Fibroblast of the aortic adventitia (primary cell): ENCODE measurements around the gene PEX14. TPM values are rescaled to one million over a fixed set of nuclear protein-coding genes. Genes with fewer than 3 reads are reported as not detected.

Experiments used
- DNase-seq: peaks from one replicate; pipeline ENCODE4 v3.0.0-alpha.2; 2010; ENCODE audit warnings: low read depth
- H3K4me3 ChIP-seq: 2 replicates; pipeline ENCODE4 v1.5.1; 2011; ENCODE audit warnings: low read depth, mild to moderate bottlenecking, control low read depth, low read length, moderate library complexity
- total RNA-seq: library from RNA; depleted of rRNA; stranded (reverse); fragments of >200 nt; gene quantifications from 2 replicates; pipeline ENCODE4 v1.2.3, GENCODE V29; 2012; ENCODE audit warnings: low replicate concordance
- TF ChIP-seq, protein P1 (sequence below): IDR thresholded peaks from 2 replicates; pipeline ENCODE4 v1.5.1; 2011; ENCODE audit warnings: mild to moderate bottlenecking, low read length, control low read depth, inconsistent platforms; ENCODE audit not compliant: insufficient read depth

The PEX14 gene
- total RNA-seq, 1 donor = 12.2 TPM

DNA sequence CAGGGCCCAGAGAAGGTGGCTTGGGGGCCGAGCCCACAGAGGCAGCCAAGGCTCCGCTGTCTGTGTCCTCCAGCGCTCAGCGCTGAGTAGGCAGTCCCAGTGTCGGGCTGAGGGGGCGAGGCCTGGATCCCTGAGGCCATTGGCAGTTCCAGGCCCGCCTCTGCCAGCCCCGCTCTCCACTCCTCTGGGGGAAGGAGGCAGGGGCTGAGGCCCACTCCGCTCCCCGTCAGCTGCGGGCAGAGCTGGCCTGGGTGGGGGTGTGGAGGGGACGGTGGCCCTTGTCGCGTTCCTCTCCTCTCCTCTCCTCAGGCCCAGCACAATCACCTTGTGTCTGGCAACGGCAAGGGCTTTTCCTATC lies 188.9 kb downstream of the PEX14 start:
- TF ChIP-seq, protein P1, sequence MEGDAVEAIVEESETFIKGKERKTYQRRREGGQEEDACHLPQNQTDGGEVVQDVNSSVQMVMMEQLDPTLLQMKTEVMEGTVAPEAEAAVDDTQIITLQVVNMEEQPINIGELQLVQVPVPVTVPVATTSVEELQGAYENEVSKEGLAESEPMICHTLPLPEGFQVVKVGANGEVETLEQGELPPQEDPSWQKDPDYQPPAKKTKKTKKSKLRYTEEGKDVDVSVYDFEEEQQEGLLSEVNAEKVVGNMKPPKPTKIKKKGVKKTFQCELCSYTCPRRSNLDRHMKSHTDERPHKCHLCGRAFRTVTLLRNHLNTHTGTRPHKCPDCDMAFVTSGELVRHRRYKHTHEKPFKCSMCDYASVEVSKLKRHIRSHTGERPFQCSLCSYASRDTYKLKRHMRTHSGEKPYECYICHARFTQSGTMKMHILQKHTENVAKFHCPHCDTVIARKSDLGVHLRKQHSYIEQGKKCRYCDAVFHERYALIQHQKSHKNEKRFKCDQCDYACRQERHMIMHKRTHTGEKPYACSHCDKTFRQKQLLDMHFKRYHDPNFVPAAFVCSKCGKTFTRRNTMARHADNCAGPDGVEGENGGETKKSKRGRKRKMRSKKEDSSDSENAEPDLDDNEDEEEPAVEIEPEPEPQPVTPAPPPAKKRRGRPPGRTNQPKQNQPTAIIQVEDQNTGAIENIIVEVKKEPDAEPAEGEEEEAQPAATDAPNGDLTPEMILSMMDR = no peak
- H3K4me3 ChIP-seq = no peak overlapping the region
- no peak for DNase-seq

DNA sequence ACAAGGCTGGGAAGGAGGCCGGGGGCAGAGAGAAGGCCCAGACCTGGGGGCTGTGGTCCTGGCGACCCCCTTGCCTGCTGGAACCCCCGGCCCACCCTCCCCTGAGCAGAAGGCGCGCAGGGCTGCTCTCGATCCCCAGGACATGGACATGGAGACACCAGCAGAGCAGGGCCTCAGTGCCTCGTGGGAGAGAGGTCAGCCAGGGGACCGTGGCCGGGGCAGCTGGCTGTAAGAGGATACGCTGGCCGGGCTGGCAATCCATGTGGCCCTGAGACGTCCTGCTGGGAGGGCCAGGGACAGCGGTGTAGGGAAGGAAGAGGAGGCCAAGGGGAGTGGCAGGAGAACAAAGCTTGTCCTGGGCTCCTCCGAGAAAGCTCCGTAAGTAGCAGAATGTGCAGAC lies 189.5 kb downstream of the PEX14 start:
- H3K4me3 ChIP-seq = no peak overlapping the region
- TF ChIP-seq, protein P1 = no peak

DNA sequence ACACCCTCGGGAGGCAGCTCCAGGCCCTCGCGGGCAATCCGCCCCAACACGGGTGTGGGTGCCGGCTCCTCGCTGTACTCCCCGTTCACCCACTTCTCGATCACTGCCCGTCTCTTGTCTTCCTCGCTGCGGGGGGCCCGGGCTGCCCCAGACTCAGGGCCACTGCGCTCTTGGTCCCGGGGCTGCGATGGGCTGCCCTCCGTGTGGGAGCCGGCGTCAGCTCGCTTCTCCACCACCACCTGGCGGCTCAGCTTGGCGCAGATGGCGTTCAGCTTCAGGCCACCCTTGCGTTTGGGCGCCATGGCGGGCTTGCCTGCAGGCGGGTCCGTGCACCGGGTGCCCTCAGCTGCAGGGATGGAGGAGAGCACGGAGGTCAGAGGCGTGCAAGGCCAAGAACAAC lies 190.5 kb downstream of the PEX14 start:
- TF ChIP-seq, protein P1 = no peak
- DNase-seq = no peak
- no peak overlapping the region for H3K4me3 ChIP-seq

More for the DNA sequence above, 189.5 kb downstream of the PEX14 start:
- DNase-seq = no peak

DNA sequence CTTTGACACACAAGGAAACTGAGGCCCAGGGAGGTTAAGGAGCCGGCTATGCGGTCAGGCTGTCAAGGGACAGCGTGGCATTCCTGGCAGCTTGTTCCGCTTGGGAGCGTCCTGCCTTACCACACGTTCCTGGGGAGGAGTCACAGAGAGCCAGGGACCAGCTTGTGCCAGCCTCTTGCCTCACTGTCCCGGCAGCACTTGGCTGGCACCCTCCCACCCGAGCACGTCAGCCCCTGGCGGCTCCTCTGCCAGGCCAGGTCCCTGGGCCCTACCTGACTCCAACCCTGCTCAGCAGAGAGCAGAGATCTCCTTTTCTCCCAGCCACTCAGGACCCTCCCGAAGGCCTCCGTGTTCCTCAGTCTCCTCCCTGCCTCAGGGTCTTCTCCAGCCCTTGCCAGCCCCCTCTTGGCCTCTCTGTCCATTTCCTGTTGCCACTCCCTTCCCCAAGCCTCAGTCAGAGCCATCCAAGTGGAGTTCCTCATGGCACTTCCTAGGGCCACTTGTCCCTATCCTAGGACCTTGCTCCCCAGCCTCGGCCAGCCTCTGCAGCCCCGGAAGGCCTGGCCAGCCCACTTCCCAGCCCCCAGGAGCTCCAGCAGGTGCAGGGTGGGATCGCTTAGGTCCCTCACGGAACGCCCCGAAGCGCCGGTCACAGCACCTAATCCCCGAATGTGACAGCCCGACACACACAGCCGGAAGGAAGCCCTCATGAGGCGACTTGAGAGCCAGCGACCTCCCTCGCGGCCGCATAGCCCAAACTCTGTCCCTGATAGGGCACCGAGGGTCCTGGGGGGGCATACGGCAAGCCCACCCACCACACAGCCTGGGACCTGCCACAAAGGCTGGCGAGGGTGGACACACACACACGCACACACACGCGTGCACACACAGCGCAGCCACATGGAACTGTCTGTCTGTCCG lies 191.4 kb downstream of the PEX14 start:
- no peak for DNase-seq
- H3K4me3 ChIP-seq = no peak overlapping the region
- TF ChIP-seq, protein P1 = no peak

DNA sequence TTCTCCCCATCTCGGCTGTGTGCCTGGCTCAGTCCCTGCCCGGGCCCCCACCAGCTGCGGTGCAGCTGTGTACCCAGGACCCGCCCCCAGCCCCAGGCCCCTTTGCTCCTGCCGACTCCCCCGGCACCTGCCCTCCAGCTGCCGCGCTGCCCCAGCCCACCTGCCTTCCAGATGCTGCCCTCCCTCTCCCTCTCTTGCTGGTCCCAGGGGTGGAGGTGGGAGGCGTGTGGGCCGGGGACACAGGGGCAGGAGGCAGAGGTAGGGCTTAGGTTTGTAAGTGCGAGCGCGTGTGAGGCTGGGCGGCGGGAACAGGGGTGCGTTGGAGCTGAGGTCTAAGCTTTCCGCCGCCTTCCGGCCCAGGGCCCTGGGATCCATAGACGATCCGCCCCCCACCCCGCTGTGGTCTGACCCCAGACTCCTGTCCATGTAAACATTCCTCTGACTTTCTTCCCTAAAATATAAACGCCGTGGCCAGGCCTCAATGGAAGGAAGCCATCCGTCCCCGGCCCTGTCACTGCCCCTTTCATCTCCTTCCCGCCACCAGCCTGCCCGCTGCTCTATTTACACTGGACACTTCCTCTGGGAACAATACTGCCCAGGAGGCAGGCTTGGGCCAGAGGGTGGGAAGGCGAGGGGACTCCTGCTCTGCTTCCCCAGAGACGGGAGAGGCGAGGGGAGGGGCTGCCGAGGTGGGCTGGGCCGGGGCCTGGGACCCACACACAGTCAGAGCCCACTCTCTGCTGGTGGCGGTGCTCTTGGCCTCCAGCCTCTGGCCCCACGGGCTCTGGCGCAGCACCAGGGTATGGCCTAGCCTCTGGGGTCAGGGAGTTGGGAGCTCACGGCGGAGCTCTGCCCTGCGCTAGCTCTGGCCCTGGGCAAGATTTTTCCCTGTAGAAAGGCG lies 193.4 kb downstream of the PEX14 start:
- DNase-seq = no peak
- no peak overlapping the region for H3K4me3 ChIP-seq
- TF ChIP-seq, protein P1 = no peak

DNA sequence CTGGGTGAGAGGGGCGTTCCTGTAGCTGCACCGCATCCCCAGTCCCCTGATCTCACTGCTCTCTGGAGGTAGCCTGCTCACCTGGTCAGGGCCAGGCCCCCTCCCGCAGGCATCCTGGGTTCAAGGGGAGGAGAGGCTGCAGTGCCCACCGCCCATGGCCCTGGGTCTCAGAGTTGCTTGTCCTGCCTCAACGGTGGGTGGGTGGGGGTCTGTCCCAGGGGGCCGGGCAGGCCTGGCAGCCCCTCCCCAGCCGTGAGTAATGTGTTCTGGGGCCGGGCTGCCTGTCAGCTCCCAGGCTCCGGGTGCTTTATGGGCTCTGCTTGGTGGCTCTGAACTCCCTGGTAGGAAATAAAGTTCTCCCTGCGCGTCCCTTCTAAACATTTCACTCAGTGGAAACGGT lies 194.8 kb downstream of the PEX14 start:
- no peak for DNase-seq
- TF ChIP-seq, protein P1 = no peak
- H3K4me3 ChIP-seq = no peak overlapping the region
